GM21381 (cell line): ENCODE measurements around the gene ARHGEF1.
"Not testable (repeated sequence)": the region's sequence is repeated elsewhere in the genome, so short reads cannot be mapped to it uniquely, and the experiment has no call there.

Source experiments
- ATAC-seq: cut with Tn5 transposase; IDR thresholded peaks from one replicate; pipeline ENCODE4 v1.9.1; 2021; ENCODE audit warnings: mild to moderate bottlenecking, moderate library complexity; ENCODE audit not compliant: unreplicated experiment

ARHGEF1 gene

DNA sequence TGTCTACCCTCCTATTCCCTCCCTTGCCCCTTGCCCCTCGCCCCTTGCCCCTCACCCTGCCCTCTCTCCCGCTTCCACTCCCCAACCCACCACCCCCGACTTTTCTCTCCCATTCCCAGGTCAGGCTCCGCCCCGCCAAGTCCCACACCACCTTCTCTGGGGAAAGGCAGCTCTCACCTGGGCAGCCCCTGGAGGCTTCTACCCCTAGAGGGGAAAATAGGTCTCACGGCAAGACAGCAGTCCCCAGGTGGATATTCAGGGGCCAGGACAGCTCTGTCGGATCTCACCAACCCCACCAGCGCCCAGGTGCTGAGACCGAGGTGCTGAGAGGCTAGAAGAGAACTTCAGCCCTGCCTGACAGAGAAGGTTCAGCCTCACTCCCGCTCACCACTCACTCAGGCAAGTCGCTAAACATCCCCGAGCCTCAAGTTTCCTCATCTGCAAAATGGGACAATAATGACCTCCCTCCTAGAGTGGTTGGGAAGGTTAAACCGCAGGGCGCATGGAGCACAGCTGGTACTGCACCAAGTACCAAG lies 46.6 kb downstream of the ARHGEF1 start:
- ATAC-seq: no peak

- no peak for ATAC-seq
Observed at GRCh38 chr19:41930322-41930722, 47.3 kb downstream of the ARHGEF1 start.

DNA sequence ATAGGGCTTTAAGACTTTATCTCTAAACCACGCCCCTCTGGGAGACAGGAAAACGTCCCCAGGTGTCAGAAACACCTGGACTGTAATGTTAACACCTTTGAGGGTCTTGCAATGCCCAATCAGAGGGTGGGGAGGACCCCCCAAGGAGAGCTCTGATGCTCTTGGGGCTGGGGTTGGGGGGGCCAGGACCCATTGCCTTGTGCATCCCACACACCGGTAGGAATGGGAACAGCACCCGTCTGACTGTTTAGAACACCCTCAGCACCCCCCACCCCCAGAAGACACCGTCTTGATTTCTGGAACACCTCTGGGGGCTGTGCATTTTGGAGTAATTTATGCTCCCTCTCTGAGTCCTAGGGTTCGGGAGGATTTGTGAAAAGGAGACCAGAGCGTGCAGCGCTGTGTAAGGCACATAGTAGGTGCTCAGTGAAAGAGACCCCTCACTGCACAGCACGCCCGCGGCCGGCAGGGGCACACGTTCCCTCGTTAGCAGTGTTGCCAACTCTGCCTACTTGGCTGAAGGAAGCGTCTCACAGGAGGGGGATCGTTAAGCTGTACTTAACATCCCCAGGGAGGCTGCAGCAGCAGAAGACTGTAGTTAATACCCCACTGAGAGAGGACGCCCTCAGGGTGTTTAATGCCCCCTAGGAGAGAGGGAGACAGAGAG lies 48.1 kb downstream of the ARHGEF1 start:
- ATAC-seq: no peak

DNA sequence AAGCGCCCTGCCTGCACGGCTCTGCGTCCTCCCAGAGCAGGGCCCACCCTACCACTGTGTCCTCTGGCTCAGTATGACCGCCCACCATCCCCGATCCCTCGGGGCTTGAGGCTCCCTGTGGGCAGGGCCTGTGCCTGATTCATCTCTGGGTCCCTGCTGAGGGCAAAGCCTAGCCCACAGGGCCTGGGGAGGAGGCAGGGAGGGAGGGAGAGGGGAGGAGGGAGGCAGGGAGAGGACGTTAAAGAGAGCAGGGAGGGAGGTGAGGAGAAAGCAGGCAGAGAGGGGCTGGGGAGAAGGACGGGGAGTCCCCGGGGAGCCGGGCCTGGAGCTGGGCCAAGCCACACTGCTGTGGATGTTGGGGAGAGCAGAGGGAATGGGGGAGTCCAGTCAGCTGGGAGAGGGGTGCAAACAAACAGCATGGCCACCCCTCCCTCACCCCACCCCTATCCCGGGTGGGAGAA lies 49.3 kb downstream of the ARHGEF1 start:
- no peak for ATAC-seq

- ATAC-seq: no peak
Observed at GRCh38 chr19:41932720-41933332, 49.8 kb downstream of the ARHGEF1 start.

- no peak for ATAC-seq
Observed at GRCh38 chr19:41933693-41934426, 50.9 kb downstream of the ARHGEF1 start.

DNA sequence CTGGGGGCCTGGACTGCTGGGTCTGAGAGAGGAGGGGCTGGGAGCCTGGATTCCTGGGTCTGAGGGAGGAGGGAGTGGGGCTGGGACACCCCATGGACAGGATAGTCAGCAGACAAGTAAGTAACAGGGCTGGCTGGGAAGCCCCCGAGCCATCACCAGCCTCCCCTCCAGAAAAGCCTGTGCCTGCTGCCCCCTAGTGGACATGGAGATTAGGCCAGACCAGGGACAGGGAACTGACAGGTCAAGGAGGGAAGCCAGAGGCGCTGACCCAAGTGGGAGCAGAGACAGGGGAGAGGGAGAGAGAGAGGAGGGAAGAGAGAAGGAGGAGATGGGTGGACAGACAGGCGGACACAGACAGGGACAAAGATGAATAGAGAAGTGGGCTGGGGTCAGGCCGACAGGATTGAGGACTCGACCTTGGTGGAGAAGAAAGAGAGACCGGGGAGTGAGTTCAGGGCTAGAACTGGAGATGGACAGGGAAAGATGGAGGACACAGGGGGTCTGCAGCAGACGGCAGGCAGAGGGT lies 51.9 kb downstream of the ARHGEF1 start:
- ATAC-seq: no peak

- no peak for ATAC-seq
Observed at GRCh38 chr19:41935760-41936415, 52.9 kb downstream of the ARHGEF1 start.

GRCh38 chr19:41936416-41936850 lies 53.4 kb downstream of the ARHGEF1 start:
- ATAC-seq: no peak

DNA sequence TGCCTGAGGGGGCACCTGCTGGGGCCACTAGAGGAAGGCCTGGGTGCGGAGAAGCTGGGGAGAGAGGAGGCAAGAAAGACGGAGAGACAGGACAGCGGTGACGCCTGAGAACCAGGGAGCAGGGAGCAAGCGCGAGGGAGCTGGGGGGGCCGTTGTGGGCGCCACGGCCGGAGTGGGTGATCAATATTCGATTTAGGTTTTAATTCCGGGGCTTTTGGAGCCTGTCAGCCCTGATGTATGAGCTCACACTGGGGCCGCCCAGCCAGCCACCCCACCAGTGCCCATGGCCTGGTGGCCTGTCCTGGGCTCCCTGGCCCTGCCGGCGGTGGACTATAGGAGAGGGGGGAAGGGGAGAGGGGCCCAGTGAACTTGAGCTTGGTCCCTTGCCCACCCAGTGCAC lies 54.0 kb downstream of the ARHGEF1 start:
- no peak for ATAC-seq

- no peak for ATAC-seq
Observed at GRCh38 chr19:41937525-41938468, 54.8 kb downstream of the ARHGEF1 start.

DNA sequence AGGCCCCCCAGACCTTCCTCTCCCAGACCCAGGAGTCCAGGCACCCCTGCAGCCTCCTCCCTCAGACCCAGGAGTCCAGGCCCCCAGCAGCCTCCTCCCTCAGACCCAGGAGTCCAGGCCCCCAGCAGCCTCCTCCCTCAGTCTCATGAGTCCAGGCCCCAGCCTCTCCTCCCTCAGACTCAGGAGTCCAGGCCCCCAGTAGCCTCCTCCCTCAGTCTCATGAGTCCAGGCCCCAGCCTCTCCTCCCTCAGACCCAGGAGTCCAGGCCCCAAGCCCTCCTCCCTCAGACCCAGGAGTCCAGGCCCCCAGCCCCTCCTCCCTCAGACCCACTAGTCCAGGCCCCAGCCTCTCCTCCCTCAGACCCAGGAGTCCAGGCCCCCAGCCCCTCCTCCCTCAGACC lies 56.2 kb downstream of the ARHGEF1 start:
- not testable (repeated sequence) for ATAC-seq

- no peak for ATAC-seq
Observed at GRCh38 chr19:41939861-41940730, 57.1 kb downstream of the ARHGEF1 start.

DNA sequence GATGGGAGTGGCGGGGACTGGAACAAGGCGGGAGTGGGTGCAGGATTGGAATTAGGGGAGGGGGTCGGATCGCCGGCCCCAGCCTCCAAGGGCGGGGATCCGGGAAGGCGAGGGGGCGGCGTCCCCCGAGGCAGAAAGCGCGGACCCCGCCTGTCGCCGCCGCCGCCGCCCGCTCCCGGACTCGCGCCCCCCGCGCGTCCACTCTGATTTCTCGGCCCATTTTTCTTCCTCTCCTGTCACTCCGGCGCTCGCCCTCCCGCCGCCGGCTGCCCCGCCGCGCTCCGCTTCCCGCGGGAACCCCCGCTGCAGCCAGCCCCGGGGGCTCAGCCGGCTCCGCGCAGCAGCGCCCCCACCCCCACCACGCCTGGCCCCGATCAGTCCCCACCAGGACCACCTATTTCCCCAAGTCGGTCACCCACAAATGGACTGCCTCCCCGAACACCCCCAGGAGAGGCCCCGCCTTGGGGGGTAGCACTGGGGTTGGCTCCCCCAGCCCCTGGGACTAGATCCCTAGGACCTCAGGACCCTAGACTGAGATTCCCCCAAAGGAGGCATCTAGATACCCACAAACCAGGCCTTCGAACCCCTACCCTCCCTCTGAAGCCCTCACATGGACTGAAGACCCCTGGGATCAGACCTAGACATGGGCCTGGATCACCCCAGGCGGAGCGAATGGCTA lies 57.9 kb downstream of the ARHGEF1 start:
- ATAC-seq: no peak

DNA sequence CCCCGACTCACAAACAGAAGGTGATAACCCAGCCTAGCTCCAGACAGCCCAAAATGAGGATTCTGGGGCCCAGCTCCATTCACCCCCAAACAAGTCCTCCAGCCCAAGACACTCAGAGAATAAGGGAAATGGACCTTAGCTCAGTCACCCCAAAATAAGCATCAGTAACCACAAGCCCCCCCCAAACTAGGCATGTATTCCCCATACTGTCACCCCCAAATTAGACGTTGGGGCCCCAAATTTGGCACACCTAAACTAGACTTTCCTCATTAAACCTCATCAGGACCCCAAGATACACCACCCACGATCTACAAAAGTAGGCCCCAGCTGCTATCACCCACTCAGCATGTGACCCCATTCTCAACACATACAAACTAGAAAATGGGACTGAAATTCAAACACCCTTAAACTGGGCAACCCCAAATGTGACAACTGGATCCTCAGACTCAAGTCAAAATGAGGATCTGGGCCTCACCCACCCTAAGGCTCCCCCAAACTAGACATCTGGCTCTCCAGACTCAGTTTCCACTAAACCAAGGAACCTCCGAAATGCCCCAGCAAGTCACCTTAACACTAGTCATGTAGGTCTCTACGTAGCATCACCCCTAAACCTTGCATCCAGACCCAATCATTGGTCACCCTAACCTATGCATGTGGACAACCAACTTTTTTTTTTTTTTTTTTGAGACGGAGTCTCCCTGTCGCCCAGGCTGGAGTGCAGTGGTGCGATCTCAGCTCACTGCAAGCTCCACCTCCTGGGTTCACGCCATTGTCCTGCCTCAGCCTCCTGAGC lies 58.6 kb downstream of the ARHGEF1 start:
- no peak for ATAC-seq

DNA sequence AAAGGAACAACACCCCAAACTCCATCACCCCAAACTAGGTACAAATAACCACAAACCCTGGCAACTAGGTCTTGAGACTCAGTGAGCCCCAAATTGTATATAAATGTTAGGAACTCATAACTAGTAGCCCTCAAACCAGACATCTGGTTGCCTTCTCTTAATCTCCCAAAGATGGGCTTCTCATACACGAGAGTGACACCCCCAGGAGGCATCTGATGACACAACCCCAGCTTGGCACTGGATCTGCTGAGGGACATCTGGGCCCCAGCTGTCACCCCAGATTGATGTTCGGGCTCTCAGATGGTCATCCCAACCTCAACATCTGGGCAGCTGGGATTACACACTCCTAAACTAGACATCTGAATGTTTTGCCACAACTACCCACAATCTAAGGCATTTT lies 61.4 kb downstream of the ARHGEF1 start:
- ATAC-seq: no peak

DNA sequence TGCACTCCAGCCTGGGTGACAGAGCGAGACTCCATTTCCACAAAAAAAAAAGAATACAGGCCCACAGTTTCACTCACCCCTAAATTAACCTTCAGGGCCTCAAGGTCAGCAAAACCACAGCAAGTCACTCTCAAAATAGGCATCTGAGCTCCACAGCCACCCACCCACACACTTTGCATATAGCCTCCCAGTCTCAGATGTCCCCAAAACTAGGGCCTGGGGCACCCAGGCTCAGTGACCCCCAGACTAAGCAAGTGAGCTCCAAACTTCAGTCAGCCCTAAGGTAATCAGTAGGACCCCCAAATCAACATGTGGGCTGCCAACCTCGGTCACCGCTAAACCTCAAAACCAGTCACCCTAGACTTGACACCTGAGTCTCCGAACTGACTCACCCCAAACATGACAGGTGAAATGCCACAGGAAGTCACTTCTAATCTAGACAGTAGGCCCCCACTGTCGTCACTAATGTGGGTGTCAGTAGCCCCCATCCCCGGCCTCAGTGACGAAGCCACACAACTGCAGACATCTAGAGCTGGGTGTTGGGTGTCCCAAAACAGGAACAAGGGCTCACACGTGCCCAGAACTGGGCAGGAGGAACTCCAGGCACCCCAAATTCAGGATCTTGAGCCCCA lies 62.3 kb downstream of the ARHGEF1 start:
- ATAC-seq: peak; percentile 81
